ENCODE results near the gene TAF15.

GRCh38 chr17:35841101-35841500 is 31.8 kb downstream of the TAF15 start:
- no peak for TF ChIP-seq CTCF (IDR thresholded peaks at IDR 0.05)
- no peak for TF ChIP-seq POLR2A (IDR thresholded peaks at IDR 0.05)
